Rectal smooth muscle tissue (tissue), 1 donor: ENCODE measurements around the gene KCTD21.
A peak's percentile ranks its signal among the peaks of the same experiment; 100 is the strongest.
"Not testable (repeated sequence)": the region's sequence is repeated elsewhere in the genome, so short reads cannot be mapped to it uniquely, and the experiment has no call there.

Experiments used
- H3K27ac ChIP-seq: one replicate; pipeline ENCODE4 v1.7.0; 2013; ENCODE audit warnings: low read depth, low read length, inconsistent platforms
- H3K27me3 ChIP-seq: one replicate; pipeline ENCODE4 v1.7.0; 2013; ENCODE audit warnings: low read length; ENCODE audit not compliant: control insufficient read depth, insufficient read depth
- H3K36me3 ChIP-seq: one replicate; pipeline ENCODE4 v1.7.0; 2013; ENCODE audit warnings: low read length; ENCODE audit not compliant: control insufficient read depth, insufficient read depth
- H3K4me1 ChIP-seq: one replicate; pipeline ENCODE4 v1.7.0; 2013; ENCODE audit warnings: low read length; ENCODE audit not compliant: control insufficient read depth, insufficient read depth
- H3K4me3 ChIP-seq: one replicate; pipeline ENCODE4 v1.7.0; 2013; ENCODE audit warnings: low read length
- H3K9ac ChIP-seq: one replicate; pipeline ENCODE4 v1.7.0; 2013; ENCODE audit warnings: low read length

KCTD21 gene

GRCh38 chr11:78188286-78189173 lies at the start of gene KCTD21, which contains the start of gene USP35:
Gene KCTD21, minus strand, starts transcription at chr11:78188626. Its CDS starts 14,072 bp downstream, at chr11:78174554.
Gene USP35, plus strand, starts transcription at chr11:78188919. Its CDS starts 7,327 bp downstream, at chr11:78196246.
- Histone ChIP-seq H3K9ac (peak within 1 kb of the TSS; percentile 49), H3K4me3 (peak within 1 kb of the TSS; percentile 95), H3K4me1 (peaks cover 11% of the 10 kb centered on the region), H3K36me3 (no peaks in the 10 kb centered on the region), H3K27me3 (no peaks in the 10 kb centered on the region), H3K27ac (peak within 1 kb of the TSS; percentile 82)

- H3K4me3 ChIP-seq = no peak overlapping the region
- no peaks in the 10 kb centered on the region for H3K36me3 ChIP-seq
- H3K27ac ChIP-seq = no peak overlapping the region
- H3K27me3 ChIP-seq = no peaks in the 10 kb centered on the region
- H3K9ac ChIP-seq = no peak overlapping the region
- H3K4me1 ChIP-seq = peaks cover 3% of the 10 kb centered on the region
Measured at GRCh38 chr11:78237293-78238046, 49.0 kb upstream of the KCTD21 start.

GRCh38 chr11:78234006-78234405 lies 45.6 kb upstream of the KCTD21 start:
- no peak overlapping the region for H3K9ac ChIP-seq
- peaks cover 9% of the 10 kb centered on the region for H3K4me1 ChIP-seq
- H3K4me3 ChIP-seq = no peak overlapping the region
- no peak overlapping the region for H3K27ac ChIP-seq
- H3K36me3 ChIP-seq = no peaks in the 10 kb centered on the region
- H3K27me3 ChIP-seq = no peaks in the 10 kb centered on the region

- not testable (repeated sequence) for H3K36me3 ChIP-seq, H3K9ac ChIP-seq, H3K27me3 ChIP-seq, H3K27ac ChIP-seq, H3K4me1 ChIP-seq, H3K4me3 ChIP-seq
Measured at GRCh38 chr11:78233046-78233445, 44.6 kb upstream of the KCTD21 start.

GRCh38 chr11:78231962-78232501 lies 43.6 kb upstream of the KCTD21 start:
- no peak overlapping the region for H3K9ac ChIP-seq
- H3K4me1 ChIP-seq = peaks cover 9% of the 10 kb centered on the region
- H3K27me3 ChIP-seq = no peaks in the 10 kb centered on the region
- H3K4me3 ChIP-seq = no peak overlapping the region
- no peaks in the 10 kb centered on the region for H3K36me3 ChIP-seq
- no peak overlapping the region for H3K27ac ChIP-seq

- Histone ChIP-seq H3K36me3 (no peaks in the 10 kb centered on the region), H3K27me3 (no peaks in the 10 kb centered on the region), H3K4me1 (peaks cover 9% of the 10 kb centered on the region), H3K27ac (no peak overlapping the region), H3K9ac (no peak overlapping the region), H3K4me3 (no peak overlapping the region)
Measured at GRCh38 chr11:78230161-78230877, 41.9 kb upstream of the KCTD21 start.

- Histone ChIP-seq H3K36me3 (peaks cover 2% of the 10 kb centered on the region), H3K9ac (no peak overlapping the region), H3K4me3 (no peak overlapping the region), H3K27me3 (no peaks in the 10 kb centered on the region), H3K27ac (no peak overlapping the region), H3K4me1 (peaks cover 9% of the 10 kb centered on the region)
Measured at GRCh38 chr11:78229106-78229505, 40.7 kb upstream of the KCTD21 start.

- H3K36me3 ChIP-seq = peaks cover 2% of the 10 kb centered on the region
- H3K27ac ChIP-seq = no peak overlapping the region
- H3K27me3 ChIP-seq = no peaks in the 10 kb centered on the region
- no peak overlapping the region for H3K9ac ChIP-seq
- no peak overlapping the region for H3K4me3 ChIP-seq
- H3K4me1 ChIP-seq = peaks cover 9% of the 10 kb centered on the region
Measured at GRCh38 chr11:78228467-78228866, 40.0 kb upstream of the KCTD21 start.

- Histone ChIP-seq H3K27me3 (no peaks in the 10 kb centered on the region), H3K4me1 (peaks cover 9% of the 10 kb centered on the region), H3K27ac (no peak overlapping the region), H3K36me3 (peaks cover 2% of the 10 kb centered on the region), H3K9ac (no peak overlapping the region), H3K4me3 (no peak overlapping the region)
Measured at GRCh38 chr11:78227921-78228320, 39.5 kb upstream of the KCTD21 start.

- H3K36me3 ChIP-seq = peaks cover 2% of the 10 kb centered on the region
- H3K9ac ChIP-seq = no peak overlapping the region
- H3K27ac ChIP-seq = no peak overlapping the region
- H3K27me3 ChIP-seq = no peaks in the 10 kb centered on the region
- H3K4me3 ChIP-seq = no peak overlapping the region
- H3K4me1 ChIP-seq = peaks cover 3% of the 10 kb centered on the region
Measured at GRCh38 chr11:78226684-78227680, 38.6 kb upstream of the KCTD21 start.

GRCh38 chr11:78224906-78225420 lies 36.5 kb upstream of the KCTD21 start:
- no peak overlapping the region for H3K9ac ChIP-seq
- H3K27ac ChIP-seq = no peak overlapping the region
- no peaks in the 10 kb centered on the region for H3K4me1 ChIP-seq
- H3K27me3 ChIP-seq = no peaks in the 10 kb centered on the region
- H3K36me3 ChIP-seq = peaks cover 18% of the 10 kb centered on the region
- H3K4me3 ChIP-seq = no peak overlapping the region
